Loucy (cell line): ENCODE data around the gene CGGBP1.

Experiments used
- CTCF ChIP-seq: fragments of 200-600 bp; sonication (generic); conservative IDR thresholded peaks from 2 replicates; pipeline ENCODE4 v1.5.1; 2014; ENCODE audit warnings: mild to moderate bottlenecking, antibody characterized with exemption, low read length
- EZH2phosphoT487 ChIP-seq: fragments of 200-600 bp; IDR thresholded peaks from 2 replicates; pipeline ENCODE4 v1.6.1; 2018; ENCODE audit warnings: antibody characterized with exemption, mild to moderate bottlenecking, moderate library complexity, borderline replicate concordance

DNA sequence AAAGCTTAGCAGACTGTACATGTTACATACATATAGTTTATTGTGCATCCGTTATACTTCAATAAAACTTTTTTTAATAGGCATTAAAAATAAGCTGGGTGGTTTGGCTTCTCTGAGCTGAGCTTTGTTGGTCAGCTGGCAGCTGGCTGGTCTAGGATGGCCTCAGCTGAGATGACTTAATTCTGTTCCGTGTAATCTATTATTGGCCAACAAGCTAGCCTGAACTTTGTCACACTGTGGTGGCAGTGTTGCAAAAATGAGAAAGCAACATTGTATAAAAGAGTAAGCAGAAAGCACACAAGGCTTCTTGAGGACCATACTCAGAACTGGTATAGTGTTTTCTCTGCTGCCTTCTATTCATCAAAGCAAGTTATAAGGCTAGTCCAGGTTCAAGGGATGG lies 45.2 kb downstream of the CGGBP1 start:
- no peak for TF ChIP-seq EZH2phosphoT487
- TF ChIP-seq CTCF = no peak
